ENCODE data around the gene KCNJ15.

KCNJ15 gene

GRCh38 chr21:38351961-38352521, 95.2 kb downstream of the KCNJ15 start:
- ATAC-seq (replicated peaks; ENCODE audit: extremely low read depth, poor library complexity, severe bottlenecking) = no peak
- Mint-ChIP-seq H3K27me3 (peaks cover 10% of the 10 kb centered on the region), H3K4me3 (no peak overlapping the region), H3K27ac (ENCODE audit: low read depth) (no peak overlapping the region), H3K9me3 (no peaks in the 10 kb centered on the region), H3K36me3 (ENCODE audit: insufficient read depth) (peaks cover 1% of the 10 kb centered on the region), H3K4me1 (no peaks in the 10 kb centered on the region)
- DNase-seq (ENCODE audit: low spot score in 2 of 2) = no peak

- Mint-ChIP-seq H3K36me3 (ENCODE audit: insufficient read depth) (peaks cover 1% of the 10 kb centered on the region), H3K9me3 (no peaks in the 10 kb centered on the region), H3K27me3 (peaks cover 10% of the 10 kb centered on the region), H3K27ac (ENCODE audit: low read depth) (no peak overlapping the region), H3K4me3 (no peak overlapping the region), H3K4me1 (no peaks in the 10 kb centered on the region)
- ATAC-seq (replicated peaks; ENCODE audit: extremely low read depth, poor library complexity, severe bottlenecking) (no peak), DNase-seq (ENCODE audit: low spot score in 2 of 2) (no peak)
Observed at GRCh38 chr21:38352536-38353219, 95.9 kb downstream of the KCNJ15 start.

GRCh38 chr21:38354231-38354630, 97.4 kb downstream of the KCNJ15 start:
- no peaks in the 10 kb centered on the region for H3K4me1 Mint-ChIP-seq
- DNase-seq (ENCODE audit: low spot score in 2 of 2) = no peak
- H3K27ac Mint-ChIP-seq (ENCODE audit: low read depth) = no peak overlapping the region
- ATAC-seq (replicated peaks; ENCODE audit: extremely low read depth, poor library complexity, severe bottlenecking) = no peak
- peaks cover 1% of the 10 kb centered on the region for H3K36me3 Mint-ChIP-seq (ENCODE audit: insufficient read depth)
- peaks cover 15% of the 10 kb centered on the region for H3K27me3 Mint-ChIP-seq
- no peak overlapping the region for H3K4me3 Mint-ChIP-seq
- H3K9me3 Mint-ChIP-seq = no peaks in the 10 kb centered on the region

GRCh38 chr21:38354746-38355145, 98.0 kb downstream of the KCNJ15 start:
- peaks cover 21% of the 10 kb centered on the region for H3K27me3 Mint-ChIP-seq
- no peak overlapping the region for H3K27ac Mint-ChIP-seq (ENCODE audit: low read depth)
- no peak overlapping the region for H3K4me3 Mint-ChIP-seq
- H3K4me1 Mint-ChIP-seq = no peaks in the 10 kb centered on the region
- H3K9me3 Mint-ChIP-seq = no peaks in the 10 kb centered on the region
- peaks cover 1% of the 10 kb centered on the region for H3K36me3 Mint-ChIP-seq (ENCODE audit: insufficient read depth)
- DNase-seq (ENCODE audit: low spot score in 2 of 2) = no peak
- ATAC-seq (replicated peaks; ENCODE audit: extremely low read depth, poor library complexity, severe bottlenecking) = no peak

GRCh38 chr21:38355353-38355752, 98.6 kb downstream of the KCNJ15 start:
- H3K27ac Mint-ChIP-seq (ENCODE audit: low read depth) = no peak overlapping the region

GRCh38 chr21:38355992-38356781, 99.4 kb downstream of the KCNJ15 start:
- peak; percentile 16 to 27 for DNase-seq (ENCODE audit: low spot score in 2 of 2)
- Mint-ChIP-seq H3K4me3 (no peak overlapping the region), H3K27ac (ENCODE audit: low read depth) (no peak overlapping the region), H3K9me3 (no peaks in the 10 kb centered on the region), H3K27me3 (peaks cover 22% of the 10 kb centered on the region), H3K4me1 (no peaks in the 10 kb centered on the region), H3K36me3 (ENCODE audit: insufficient read depth) (peaks cover 1% of the 10 kb centered on the region)
- no peak for ATAC-seq (replicated peaks; ENCODE audit: extremely low read depth, poor library complexity, severe bottlenecking)

More at GRCh38 chr21:38355353-38355752, 98.6 kb downstream of the KCNJ15 start:
- no peak for ATAC-seq (replicated peaks; ENCODE audit: extremely low read depth, poor library complexity, severe bottlenecking)
- Mint-ChIP-seq H3K4me3 (no peak overlapping the region), H3K9me3 (no peaks in the 10 kb centered on the region), H3K27me3 (peaks cover 22% of the 10 kb centered on the region), H3K36me3 (ENCODE audit: insufficient read depth) (peaks cover 1% of the 10 kb centered on the region), H3K4me1 (no peaks in the 10 kb centered on the region)
- no peak for DNase-seq (ENCODE audit: low spot score in 2 of 2)
